HepG2 (cell line): ENCODE data around the gene IPO13. TPM values are rescaled to one million over a fixed set of nuclear protein-coding genes. Genes with fewer than 3 reads are reported as not detected.

Source experiments
- GATA4 ChIP-seq: sonication (generic); IDR thresholded peaks from 2 replicates; pipeline ENCODE4 v1.6.1; 2016; ENCODE audit warnings: antibody characterized with exemption, low read depth, borderline replicate concordance
- HES4 ChIP-seq: sonication (generic); formaldehyde crosslinking; IDR thresholded peaks from 2 replicates; pipeline ENCODE4 v1.9.0; 2021; ENCODE audit warnings: mild to moderate bottlenecking, missing genetic modification reagents, borderline replicate concordance
- HNRNPK ChIP-seq: fragments of 200-400 bp; formaldehyde crosslinking; IDR thresholded peaks from 2 replicates; pipeline ENCODE4 v1.6.1; 2018; ENCODE audit warnings: low read length, low read depth, moderate library complexity, mild to moderate bottlenecking; ENCODE audit not compliant: poor library complexity, severe bottlenecking
- HOXA7 ChIP-seq: sonication (generic); formaldehyde crosslinking; IDR thresholded peaks from 2 replicates; pipeline ENCODE4 v1.8.1; 2022; ENCODE audit warnings: mild to moderate bottlenecking, missing genetic modification reagents, moderate library complexity
- MED1 ChIP-seq: sonication (generic); formaldehyde crosslinking; IDR thresholded peaks from 2 replicates; pipeline ENCODE4 v1.4.0; 2020; ENCODE audit warnings: missing genetic modification reagents
- NFE2L1 ChIP-seq: sonication (generic); formaldehyde crosslinking; IDR thresholded peaks from 2 replicates; pipeline ENCODE4 v1.4.0; 2020; ENCODE audit warnings: missing genetic modification reagents, mild to moderate bottlenecking, borderline replicate concordance
- NONO ChIP-seq, 2 experiments: fragments of 450-650 bp in 1 of 2; sonication (generic) in 1 of 2; formaldehyde crosslinking in 1 of 2; IDR thresholded peaks in 1 of 2; conservative IDR thresholded peaks in 1 of 2; 2 replicates each; pipeline versions ENCODE4 v1.6.1 to v1.8.0; 2017 to 2022; ENCODE audit warnings: mild to moderate bottlenecking in 1 of 2, missing genetic modification reagents in 1 of 2, moderate library complexity in 1 of 2
- NR1H2 ChIP-seq: sonication (generic); formaldehyde crosslinking; IDR thresholded peaks from 2 replicates; pipeline ENCODE4 v1.8.1; 2022; ENCODE audit warnings: low read depth, missing genetic modification reagents, borderline replicate concordance
- RXRB ChIP-seq: IDR thresholded peaks from 2 replicates; pipeline ENCODE4 v1.6.1; 2016; ENCODE audit warnings: borderline replicate concordance, missing genetic modification reagents, missing compliant biosample characterization
- SAP130 ChIP-seq: IDR thresholded peaks from 2 replicates; pipeline ENCODE4 v1.6.1; 2016; ENCODE audit warnings: low read depth
- SKI ChIP-seq: fragments of 450-650 bp; IDR thresholded peaks from one replicate; pipeline ENCODE4 v1.6.1; 2018; ENCODE audit warnings: mild to moderate bottlenecking; ENCODE audit not compliant: partially characterized antibody
- SRSF9 ChIP-seq: fragments of 200-400 bp; formaldehyde crosslinking; IDR thresholded peaks from 2 replicates; pipeline ENCODE4 v1.6.1; 2018; ENCODE audit warnings: borderline replicate concordance, mild to moderate bottlenecking, low read depth, low read length; ENCODE audit not compliant: insufficient read depth, poor library complexity, severe bottlenecking
- YEATS4 ChIP-seq: sonication (generic); formaldehyde crosslinking; IDR thresholded peaks from 2 replicates; pipeline ENCODE4 v1.4.0; 2020; ENCODE audit warnings: missing genetic modification reagents, borderline replicate concordance
- ZBTB42 ChIP-seq: sonication (generic); formaldehyde crosslinking; IDR thresholded peaks from 2 replicates; pipeline ENCODE4 v1.5.0; 2020; ENCODE audit warnings: mild to moderate bottlenecking, missing genetic modification reagents
- ZNF10 ChIP-seq: sonication (generic); formaldehyde crosslinking; IDR thresholded peaks from 2 replicates; pipeline ENCODE4 v1.4.0; 2020; ENCODE audit warnings: mild to moderate bottlenecking, low read depth, missing genetic modification reagents, borderline replicate concordance
- ZNF121 ChIP-seq: sonication (generic); formaldehyde crosslinking; IDR thresholded peaks from 2 replicates; pipeline ENCODE4 v1.5.0; 2020; ENCODE audit warnings: mild to moderate bottlenecking, missing genetic modification reagents
- ZNF547 ChIP-seq: sonication (generic); formaldehyde crosslinking; IDR thresholded peaks from 2 replicates; pipeline ENCODE4 v1.5.1; 2020; ENCODE audit warnings: mild to moderate bottlenecking, missing genetic modification reagents
- ZNF709 ChIP-seq: sonication (generic); formaldehyde crosslinking; IDR thresholded peaks from 2 replicates; pipeline ENCODE4 v1.5.0; 2020; ENCODE audit warnings: mild to moderate bottlenecking, missing genetic modification reagents
- polyA plus RNA-seq, 8 experiments: library from polyadenylated mRNA; depleted of rRNA in 3 of 8; stranded (reverse) in 7 of 8; unstranded in 1 of 8; fragments of >200 nt; fragmentation: Illumina TruSeq in 4 of 8; extraction: Trizol in 4 of 8; gene quantifications; 2 replicates each; pipeline versions ENCODE4 v1.2.1 to v1.2.3, GENCODE V29; 2011 to 2016; ENCODE audit warnings: low read depth in 4 of 8, missing spikeins in 1 of 8, mixed read lengths in 1 of 8; ENCODE audit not compliant: insufficient read depth in 1 of 8
- total RNA-seq, 5 experiments: library from RNA; depleted of rRNA; stranded (reverse); fragments of >200 nt; fragmentation: Illumina TruSeq; extraction: Trizol; gene quantifications; 2 replicates each; pipeline ENCODE4 v1.2.3, GENCODE V29; 2016; ENCODE audit warnings: low read depth in 1 of 5
- TF ChIP-seq, protein P1 (sequence below): sonication (generic); formaldehyde crosslinking; IDR thresholded peaks from 2 replicates; pipeline ENCODE4 v1.4.0; 2020; ENCODE audit warnings: mild to moderate bottlenecking, missing genetic modification reagents, borderline replicate concordance
- TF ChIP-seq, protein P2 (sequence below): sonication (generic); formaldehyde crosslinking; IDR thresholded peaks from 2 replicates; pipeline ENCODE4 v1.9.0; 2022; ENCODE audit warnings: low read depth, missing genetic modification reagents
- TF ChIP-seq, protein P3 (sequence below): IDR thresholded peaks from 2 replicates; pipeline ENCODE4 v1.6.1; 2016; ENCODE audit warnings: low read depth, control low read depth

IPO13 gene
- total and polyA plus RNA-seq, 2 of the 13 experiments (the other 11 are each of a cell fraction or from before 2014, with no cell fraction given), result 12.9 to 15.6 TPM

DNA sequence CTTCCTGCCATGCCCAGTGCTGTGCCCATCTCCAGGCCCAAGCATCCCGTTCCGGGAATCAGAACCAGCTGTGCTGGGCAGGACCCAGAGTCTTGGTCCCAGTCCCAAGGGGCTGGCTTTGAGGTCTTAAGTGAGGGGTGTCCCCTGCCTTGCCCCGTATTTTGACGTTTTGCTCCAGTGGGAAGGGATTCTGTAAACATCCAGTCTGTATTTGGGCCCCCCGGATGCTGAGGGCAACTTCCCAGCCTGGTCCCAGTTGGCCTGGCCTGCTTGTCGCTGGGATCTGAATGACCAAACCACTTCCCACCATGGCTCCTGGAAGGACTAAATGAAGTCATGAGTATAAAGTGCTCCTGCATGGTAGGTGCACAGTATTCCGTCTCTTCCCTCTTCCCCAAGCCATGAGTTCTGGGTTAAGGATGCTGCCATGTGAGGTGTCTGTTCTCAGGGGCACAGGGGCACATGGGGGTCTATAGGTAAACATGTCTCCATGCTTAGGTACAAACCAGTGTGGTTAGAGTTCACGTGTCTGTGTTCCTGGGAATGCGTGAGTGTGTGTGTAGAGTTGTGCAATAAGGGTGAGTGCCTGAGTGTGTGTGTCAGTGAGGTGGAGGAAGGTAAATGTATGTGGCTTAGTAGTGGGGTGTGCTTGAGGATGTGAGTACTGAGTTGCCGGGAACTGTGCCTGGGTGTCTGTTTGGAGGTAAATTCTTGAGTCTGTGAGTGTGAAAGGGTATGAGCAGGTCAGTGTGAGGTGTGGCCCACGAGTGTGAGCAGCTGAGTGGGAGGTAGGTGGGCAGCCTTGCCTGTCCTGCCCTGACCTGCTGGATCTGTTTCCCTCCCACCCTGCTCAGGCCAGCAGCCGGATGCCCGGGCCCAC, 33.7 kb downstream of the IPO13 start (continued):
- TF ChIP-seq NR1H2 (CRISPR knock-in tag) (no peak), HES4 (CRISPR knock-in tag) (no peak), NONO (IDR thresholded peaks at IDR 0.05) (no peak), NONO (CRISPR knock-in tag; conservative IDR thresholded peaks at IDR 0.05) (no peak), HNRNPK (no peak), ZNF547 (CRISPR knock-in tag) (no peak), RXRB (CRISPR knock-in tag) (no peak), MED1 (CRISPR knock-in tag) (no peak), SRSF9 (no peak), YEATS4 (no peak), HOXA7 (CRISPR knock-in tag) (no peak), ZNF709 (CRISPR knock-in tag) (no peak), SAP130 (CRISPR knock-in tag) (peak; percentile 13; the same call in 1 of the 2 replicates), GATA4 (no peak), ZNF10 (no peak), ZBTB42 (no peak), SKI (no peak), NFE2L1 (CRISPR knock-in tag) (no peak), ZNF121 (no peak)
- TF ChIP-seq, protein P1, sequence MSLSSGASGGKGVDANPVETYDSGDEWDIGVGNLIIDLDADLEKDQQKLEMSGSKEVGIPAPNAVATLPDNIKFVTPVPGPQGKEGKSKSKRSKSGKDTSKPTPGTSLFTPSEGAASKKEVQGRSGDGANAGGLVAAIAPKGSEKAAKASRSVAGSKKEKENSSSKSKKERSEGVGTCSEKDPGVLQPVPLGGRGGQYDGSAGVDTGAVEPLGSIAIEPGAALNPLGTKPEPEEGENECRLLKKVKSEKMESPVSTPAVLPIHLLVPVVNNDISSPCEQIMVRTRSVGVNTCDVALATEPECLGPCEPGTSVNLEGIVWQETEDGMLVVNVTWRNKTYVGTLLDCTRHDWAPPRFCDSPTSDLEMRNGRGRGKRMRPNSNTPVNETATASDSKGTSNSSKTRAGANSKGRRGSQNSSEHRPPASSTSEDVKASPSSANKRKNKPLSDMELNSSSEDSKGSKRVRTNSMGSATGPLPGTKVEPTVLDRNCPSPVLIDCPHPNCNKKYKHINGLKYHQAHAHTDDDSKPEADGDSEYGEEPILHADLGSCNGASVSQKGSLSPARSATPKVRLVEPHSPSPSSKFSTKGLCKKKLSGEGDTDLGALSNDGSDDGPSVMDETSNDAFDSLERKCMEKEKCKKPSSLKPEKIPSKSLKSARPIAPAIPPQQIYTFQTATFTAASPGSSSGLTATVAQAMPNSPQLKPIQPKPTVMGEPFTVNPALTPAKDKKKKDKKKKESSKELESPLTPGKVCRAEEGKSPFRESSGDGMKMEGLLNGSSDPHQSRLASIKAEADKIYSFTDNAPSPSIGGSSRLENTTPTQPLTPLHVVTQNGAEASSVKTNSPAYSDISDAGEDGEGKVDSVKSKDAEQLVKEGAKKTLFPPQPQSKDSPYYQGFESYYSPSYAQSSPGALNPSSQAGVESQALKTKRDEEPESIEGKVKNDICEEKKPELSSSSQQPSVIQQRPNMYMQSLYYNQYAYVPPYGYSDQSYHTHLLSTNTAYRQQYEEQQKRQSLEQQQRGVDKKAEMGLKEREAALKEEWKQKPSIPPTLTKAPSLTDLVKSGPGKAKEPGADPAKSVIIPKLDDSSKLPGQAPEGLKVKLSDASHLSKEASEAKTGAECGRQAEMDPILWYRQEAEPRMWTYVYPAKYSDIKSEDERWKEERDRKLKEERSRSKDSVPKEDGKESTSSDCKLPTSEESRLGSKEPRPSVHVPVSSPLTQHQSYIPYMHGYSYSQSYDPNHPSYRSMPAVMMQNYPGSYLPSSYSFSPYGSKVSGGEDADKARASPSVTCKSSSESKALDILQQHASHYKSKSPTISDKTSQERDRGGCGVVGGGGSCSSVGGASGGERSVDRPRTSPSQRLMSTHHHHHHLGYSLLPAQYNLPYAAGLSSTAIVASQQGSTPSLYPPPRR (CRISPR knock-in tag), result no peak
- TF ChIP-seq, protein P2, sequence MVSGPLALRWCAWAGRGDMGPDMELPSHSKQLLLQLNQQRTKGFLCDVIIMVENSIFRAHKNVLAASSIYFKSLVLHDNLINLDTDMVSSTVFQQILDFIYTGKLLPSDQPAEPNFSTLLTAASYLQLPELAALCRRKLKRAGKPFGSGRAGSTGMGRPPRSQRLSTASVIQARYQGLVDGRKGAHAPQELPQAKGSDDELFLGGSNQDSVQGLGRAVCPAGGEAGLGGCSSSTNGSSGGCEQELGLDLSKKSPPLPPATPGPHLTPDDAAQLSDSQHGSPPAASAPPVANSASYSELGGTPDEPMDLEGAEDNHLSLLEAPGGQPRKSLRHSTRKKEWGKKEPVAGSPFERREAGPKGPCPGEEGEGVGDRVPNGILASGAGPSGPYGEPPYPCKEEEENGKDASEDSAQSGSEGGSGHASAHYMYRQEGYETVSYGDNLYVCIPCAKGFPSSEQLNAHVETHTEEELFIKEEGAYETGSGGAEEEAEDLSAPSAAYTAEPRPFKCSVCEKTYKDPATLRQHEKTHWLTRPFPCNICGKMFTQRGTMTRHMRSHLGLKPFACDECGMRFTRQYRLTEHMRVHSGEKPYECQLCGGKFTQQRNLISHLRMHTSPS (CRISPR knock-in tag), result no peak
- TF ChIP-seq, protein P3, sequence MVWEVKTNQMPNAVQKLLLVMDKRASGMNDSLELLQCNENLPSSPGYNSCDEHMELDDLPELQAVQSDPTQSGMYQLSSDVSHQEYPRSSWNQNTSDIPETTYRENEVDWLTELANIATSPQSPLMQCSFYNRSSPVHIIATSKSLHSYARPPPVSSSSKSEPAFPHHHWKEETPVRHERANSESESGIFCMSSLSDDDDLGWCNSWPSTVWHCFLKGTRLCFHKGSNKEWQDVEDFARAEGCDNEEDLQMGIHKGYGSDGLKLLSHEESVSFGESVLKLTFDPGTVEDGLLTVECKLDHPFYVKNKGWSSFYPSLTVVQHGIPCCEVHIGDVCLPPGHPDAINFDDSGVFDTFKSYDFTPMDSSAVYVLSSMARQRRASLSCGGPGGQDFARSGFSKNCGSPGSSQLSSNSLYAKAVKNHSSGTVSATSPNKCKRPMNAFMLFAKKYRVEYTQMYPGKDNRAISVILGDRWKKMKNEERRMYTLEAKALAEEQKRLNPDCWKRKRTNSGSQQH, result no peak
